A549 (cell line): ENCODE data around the gene SWT1. TPM values are rescaled to one million over a fixed set of nuclear protein-coding genes. Genes with fewer than 3 reads are reported as not detected.
A peak's percentile ranks its signal among the peaks of the same experiment; 100 is the strongest.
"Not testable (repeated sequence)": the region's sequence is repeated elsewhere in the genome, so short reads cannot be mapped to it uniquely, and the experiment has no call there.

Experiments
- ATAC-seq, 2 experiments: fragments of 200-7000 bp in 1 of 2; fragments of >200 bp in 1 of 2; cut with Nextera tagmentation in 1 of 2; cut with Tn5 transposase in 1 of 2; 3 replicates each; pipeline versions ENCODE4 v1.8.0 to v1.9.1; 2018 to 2020; ENCODE audit warnings: mild to moderate bottlenecking in 1 of 2, moderate library complexity in 1 of 2
- CTCF ChIA-PET: fragments of 300-600 bp; sonication (Branson Sonifier 250); formaldehyde crosslinking; extraction: SDS; loops from one replicate; lab custom pipeline; 2021; ENCODE audit warnings: antibody characterized with exemption, inconsistent platforms; lab: Yijun Ruan, JAX
- POLR2A ChIA-PET: fragments of 350-600 bp; formaldehyde crosslinking; extraction: SDS; loops from one replicate; lab custom pipeline; 2021; ENCODE audit warnings: antibody characterized with exemption, inconsistent platforms; lab: Yijun Ruan, JAX
- DNase-seq, 2 experiments: peaks; one replicate each; pipeline versions ENCODE4 v3.0.0 to v3.0.0-alpha.2; 2011 to 2016; ENCODE audit warnings: low read depth in 1 of 2, low spot score in 1 of 2
- FAIRE-seq: peaks from 2 replicates; lab custom pipeline; 2011; peaks lifted over from hg19 to GRCh38; lab: Jason Lieb, UNC
- H3K27ac ChIP-seq, 2 experiments: fragments of >200 bp; sonication (Bioruptor Twin); formaldehyde crosslinking; 3 replicates each; pipeline ENCODE4 v1.5.1; 2016 to 2017
- H3K4me1 ChIP-seq: fragments of >200 bp; sonication (Bioruptor Twin); formaldehyde crosslinking; 3 replicates; pipeline ENCODE4 v1.6.1; 2016
- H3K4me2 ChIP-seq: fragments of >200 bp; sonication (Bioruptor Twin); formaldehyde crosslinking; 3 replicates; pipeline ENCODE4 v1.6.1; 2016
- H3K4me3 ChIP-seq: fragments of >200 bp; sonication (Bioruptor Twin); formaldehyde crosslinking; 3 replicates; pipeline ENCODE4 v1.5.1; 2016
- H3K9me3 ChIP-seq: fragments of >200 bp; sonication (Bioruptor Twin); formaldehyde crosslinking; 3 replicates; pipeline ENCODE4 v1.6.1; 2016
- ATOH8 ChIP-seq: fragments of 250-450 bp; sonication (Bioruptor Pico); IDR thresholded peaks from 2 replicates; pipeline ENCODE4 v1.5.0; 2020; ENCODE audit warnings: low read depth, mild to moderate bottlenecking, moderate library complexity
- CEBPB ChIP-seq, 2 experiments: fragments of >200 bp in 1 of 2; sonication (Bioruptor Twin) in 1 of 2; formaldehyde crosslinking in 1 of 2; IDR thresholded peaks; 2 replicates each; pipeline ENCODE4 v1.6.1; 2012 to 2016
- CHD4 ChIP-seq: fragments of 200-600 bp; sonication (generic); IDR thresholded peaks from 2 replicates; pipeline ENCODE4 v1.6.1; 2016; ENCODE audit warnings: antibody characterized with exemption, mild to moderate bottlenecking, borderline replicate concordance
- CTCF ChIP-seq: fragments of >200 bp; sonication (Bioruptor Twin); formaldehyde crosslinking; IDR thresholded peaks from 3 replicates; pipeline ENCODE4 v1.5.1; 2016
- EHF ChIP-seq: fragments of 250-450 bp; sonication (Bioruptor Pico); IDR thresholded peaks from 2 replicates; pipeline ENCODE4 v1.5.0; 2020; ENCODE audit warnings: mild to moderate bottlenecking
- EP300 ChIP-seq, 2 experiments: fragments of >200 bp; sonication (Bioruptor Twin); formaldehyde crosslinking; IDR thresholded peaks; 2 replicates in 1 of 2; 3 replicates in 1 of 2; pipeline ENCODE4 v1.6.1; 2016 to 2017
- ESRRA ChIP-seq: fragments of 150-350 bp; IDR thresholded peaks from 2 replicates; pipeline ENCODE4 v1.6.1; 2014; ENCODE audit warnings: mild to moderate bottlenecking, low read length, borderline replicate concordance
- FOSB ChIP-seq: fragments of 250-450 bp; sonication (Bioruptor Pico); IDR thresholded peaks from 2 replicates; pipeline ENCODE4 v1.5.0; 2020; ENCODE audit warnings: mild to moderate bottlenecking, moderate library complexity
- HES2 ChIP-seq: fragments of >200 bp; sonication (Bioruptor Twin); formaldehyde crosslinking; IDR thresholded peaks from 2 replicates; pipeline ENCODE4 v1.6.1; 2016
- HMGXB4 ChIP-seq: fragments of 250-450 bp; sonication (Bioruptor Pico); IDR thresholded peaks from 2 replicates; pipeline ENCODE4 v1.5.0; 2021; ENCODE audit warnings: mild to moderate bottlenecking, moderate library complexity, borderline replicate concordance
- KDM5A ChIP-seq: fragments of 200-600 bp; sonication (generic); IDR thresholded peaks from 2 replicates; pipeline ENCODE4 v1.6.1; 2016; ENCODE audit warnings: antibody characterized with exemption, mild to moderate bottlenecking
- MAFK ChIP-seq: fragments of 450-650 bp; IDR thresholded peaks from 2 replicates; pipeline ENCODE4 v1.6.1; 2014; ENCODE audit not compliant: partially characterized antibody
- POLR2AphosphoS2 ChIP-seq: conservative IDR thresholded peaks from 2 replicates; pipeline ENCODE4 v1.6.1; 2012; ENCODE audit warnings: low read length, improper control_type of control experiment, inconsistent platforms
- RAD21 ChIP-seq, 2 experiments: fragments of >200 bp in 1 of 2; sonication (Bioruptor Twin) in 1 of 2; formaldehyde crosslinking in 1 of 2; IDR thresholded peaks in 1 of 2; conservative IDR thresholded peaks in 1 of 2; 2 replicates in 1 of 2; 3 replicates in 1 of 2; pipeline ENCODE4 v1.6.1; 2012 to 2018; ENCODE audit warnings: inconsistent platforms in 1 of 2
- SREBF2 ChIP-seq: fragments of 450-650 bp; IDR thresholded peaks from 2 replicates; pipeline ENCODE4 v1.6.1; 2014; ENCODE audit warnings: mild to moderate bottlenecking, moderate library complexity
- ZC3H11A ChIP-seq: fragments of 450-650 bp; IDR thresholded peaks from 2 replicates; pipeline ENCODE4 v1.6.1; 2014; ENCODE audit warnings: antibody characterized with exemption, mild to moderate bottlenecking
- ZNF302 ChIP-seq: fragments of 250-450 bp; sonication (Bioruptor Pico); IDR thresholded peaks from 2 replicates; pipeline ENCODE4 v1.9.0; 2021; ENCODE audit warnings: inconsistent platforms, mild to moderate bottlenecking, moderate library complexity
- WGBS: methylation state at CpG from one replicate; pipeline ENCODE4 v1.1.6; 2017; ENCODE audit errors: missing lambda C conversion rate; 5-methylcytosine and 5-hydroxymethylcytosine counted together
- polyA plus RNA-seq, 4 experiments: library from polyadenylated mRNA; depleted of rRNA in 3 of 4; stranded (reverse); fragments of >200 nt; fragmentation: RNase III in 1 of 4; extraction: RNeasy Plus Mini Kit Qiagen cat#74134 plus additional on column Dnase treatment in 1 of 4; gene quantifications; 2 replicates in 3 of 4; 3 replicates in 1 of 4; pipeline ENCODE4 v1.2.3, GENCODE V29; 2011 to 2017

SWT1 gene
- polyA plus RNA-seq, 2 of the 4 experiments (the other 2 are of a cell fraction): 1.5 to 2.4 TPM

- DNase-seq, H3K27ac ChIP-seq, H3K4me3 ChIP-seq, POLR2A ChIA-PET, H3K9me3 ChIP-seq, H3K4me1 ChIP-seq, CTCF ChIA-PET, ATAC-seq, H3K4me2 ChIP-seq, FAIRE-seq: not testable (repeated sequence)
- WGBS: 41% methylated on average over 2 of the region's 2 CpGs
Observed at GRCh38 chr1:185237176-185237575, 80.2 kb downstream of the SWT1 start.

- POLR2A ChIA-PET: no interaction called here
- H3K27ac ChIP-seq: no peak overlapping the region
- 96% methylated on average over 1 of the region's 1 CpG for WGBS
- DNase-seq: no peak
- no peaks in the 10 kb centered on the region for H3K4me1 ChIP-seq
- CTCF ChIA-PET: interaction anchor here (1.2 kb wide), 1 partner anchor 15 kb away, joined by 3 read pairs; no protein-coding TSS in a partner anchor
- H3K4me2 ChIP-seq: no peak overlapping the region
- FAIRE-seq: no peak
- no peak overlapping the region for H3K4me3 ChIP-seq
- no peak for TF ChIP-seq EHF (CRISPR knock-in tag)
- TF ChIP-seq HES2: no peak
- no peak for TF ChIP-seq CEBPB (IDR thresholded peaks at IDR 0.05)
- TF ChIP-seq FOSB: no peak
- no peak for TF ChIP-seq KDM5A
- TF ChIP-seq ESRRA: no peak
- no peak for TF ChIP-seq ATOH8 (CRISPR knock-in tag)
- TF ChIP-seq SREBF2: no peak
- peak; percentile 48 for TF ChIP-seq MAFK
- no peak for ATAC-seq
- H3K9me3 ChIP-seq: no peaks in the 10 kb centered on the region
Observed at GRCh38 chr1:185237661-185238060, 80.7 kb downstream of the SWT1 start.

- TF ChIP-seq EP300 (IDR thresholded peaks at IDR 0.05) (no peak), RAD21 (conservative IDR thresholded peaks at IDR 0.05 in 1 of 2, IDR thresholded peaks at IDR 0.05 in 1 of 2) (0 out of 5 replicates have a peak, but pooled peaks have one; percentile 27 to 33), ZC3H11A (no peak), CHD4 (no peak), POLR2AphosphoS2 (no peak), ZNF302 (no peak), HMGXB4 (no peak), CTCF (peak; percentile 34; the same call in 2 of the 3 replicates)
- Histone ChIP-seq H3K4me1 (no peaks in the 10 kb centered on the region), H3K4me3 (no peak overlapping the region), H3K9me3 (no peaks in the 10 kb centered on the region), H3K27ac (no peak overlapping the region), H3K4me2 (no peak overlapping the region)
- POLR2A ChIA-PET: interaction anchor here (0.5 kb wide), 1 partner anchor 435 kb away, joined by 7 read pairs; no protein-coding TSS in a partner anchor
- DNase-seq (peak; percentile 7), FAIRE-seq (no peak), ATAC-seq (no peak)
- 46% methylated on average over 1 of the region's 1 CpG for WGBS
- CTCF ChIA-PET: interaction anchor here (1.2 to 2.2 kb wide), 2 partner anchors 11 to 16 kb away, joined by 3 to 5 read pairs; no protein-coding TSS in a partner anchor
Observed at GRCh38 chr1:185238447-185238846, 81.5 kb downstream of the SWT1 start.
